Neural cell (in vitro differentiated cells): ENCODE measurements around the gene TFR2.

Source experiments
- EP300 ChIP-seq: fragments of 450-650 bp; conservative IDR thresholded peaks from 2 replicates; pipeline ENCODE4 v1.6.1; 2014; ENCODE audit warnings: antibody characterized with exemption, mild to moderate bottlenecking, moderate library complexity; ENCODE audit not compliant: poor library complexity, severe bottlenecking
- EZH2 ChIP-seq: fragments of 200-600, 300-800 bp; shearing (Covaris generic), sonication (generic); IDR thresholded peaks from 2 replicates; pipeline ENCODE4 v1.6.1; 2014; ENCODE audit warnings: antibody characterized with exemption, low read length, borderline replicate concordance, mild to moderate bottlenecking; ENCODE audit not compliant: insufficient read depth, poor library complexity, severe bottlenecking
- MXI1 ChIP-seq: fragments of 450-650 bp; conservative IDR thresholded peaks from 2 replicates; pipeline ENCODE4 v1.6.1; 2014; ENCODE audit warnings: antibody characterized with exemption, mild to moderate bottlenecking; ENCODE audit not compliant: poor library complexity, severe bottlenecking
- POLR2AphosphoS5 ChIP-seq: IDR thresholded peaks from 2 replicates; pipeline ENCODE4 v1.6.1; 2012
- RAD21 ChIP-seq: fragments of 450-650 bp; conservative IDR thresholded peaks from 2 replicates; pipeline ENCODE4 v1.6.1; 2014; ENCODE audit warnings: antibody characterized with exemption, mild to moderate bottlenecking, moderate library complexity
- SMC3 ChIP-seq: fragments of 450-650 bp; conservative IDR thresholded peaks from 2 replicates; pipeline ENCODE4 v1.6.1; 2014; ENCODE audit warnings: antibody characterized with exemption, mild to moderate bottlenecking, moderate library complexity; ENCODE audit not compliant: poor library complexity
- TF ChIP-seq, protein P1 (sequence below): fragments of 450-650 bp; IDR thresholded peaks from 2 replicates; pipeline ENCODE4 v1.5.1; 2014; ENCODE audit warnings: antibody characterized with exemption, mild to moderate bottlenecking, moderate library complexity; ENCODE audit not compliant: poor library complexity, severe bottlenecking

DNA sequence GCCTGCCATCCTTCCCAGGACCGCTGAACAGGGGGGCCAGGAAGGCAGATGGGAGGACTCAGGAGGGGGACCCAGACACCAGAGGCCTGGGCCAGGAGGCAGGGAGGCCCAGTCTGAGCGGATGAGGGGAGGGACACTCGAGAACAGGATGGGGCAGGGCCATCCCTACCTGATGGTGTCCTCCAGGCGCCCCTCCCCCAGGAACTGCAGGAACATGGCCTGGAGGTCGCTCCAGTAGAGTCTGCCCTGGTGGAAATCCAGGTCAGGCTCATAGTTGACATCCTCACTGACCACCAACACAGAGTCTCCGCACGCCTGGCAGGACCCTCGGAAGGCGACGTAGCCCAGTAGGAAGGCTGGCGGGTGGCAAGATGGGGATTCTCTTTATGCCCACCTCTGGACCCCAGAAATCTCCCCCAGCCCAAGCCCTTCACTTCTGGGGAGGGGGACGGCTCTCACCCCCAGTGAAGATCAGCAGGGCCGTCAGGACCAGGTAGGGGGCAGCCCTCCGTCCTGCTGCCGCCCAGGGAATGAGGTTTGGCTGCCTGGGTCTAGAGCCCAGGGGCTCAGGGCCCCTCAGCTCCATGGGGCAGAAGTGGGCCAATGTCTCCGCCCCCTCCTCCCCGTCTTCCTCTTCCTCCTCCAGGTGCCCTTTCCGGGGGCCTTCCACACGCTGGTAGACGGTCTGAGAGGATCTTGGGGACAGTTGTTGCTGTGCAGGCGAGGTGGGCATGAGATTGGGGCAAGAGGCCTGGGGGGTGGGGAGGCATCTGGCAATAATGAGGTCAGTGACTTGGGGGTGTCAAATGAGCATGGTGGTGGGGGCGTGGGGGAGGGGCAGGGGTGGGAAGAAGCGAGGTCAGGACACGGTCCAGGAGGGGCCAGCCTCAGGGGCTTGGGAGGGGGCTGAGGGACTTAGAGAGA, 573 bp downstream of the TFR2 start:
- TF ChIP-seq, protein P1, sequence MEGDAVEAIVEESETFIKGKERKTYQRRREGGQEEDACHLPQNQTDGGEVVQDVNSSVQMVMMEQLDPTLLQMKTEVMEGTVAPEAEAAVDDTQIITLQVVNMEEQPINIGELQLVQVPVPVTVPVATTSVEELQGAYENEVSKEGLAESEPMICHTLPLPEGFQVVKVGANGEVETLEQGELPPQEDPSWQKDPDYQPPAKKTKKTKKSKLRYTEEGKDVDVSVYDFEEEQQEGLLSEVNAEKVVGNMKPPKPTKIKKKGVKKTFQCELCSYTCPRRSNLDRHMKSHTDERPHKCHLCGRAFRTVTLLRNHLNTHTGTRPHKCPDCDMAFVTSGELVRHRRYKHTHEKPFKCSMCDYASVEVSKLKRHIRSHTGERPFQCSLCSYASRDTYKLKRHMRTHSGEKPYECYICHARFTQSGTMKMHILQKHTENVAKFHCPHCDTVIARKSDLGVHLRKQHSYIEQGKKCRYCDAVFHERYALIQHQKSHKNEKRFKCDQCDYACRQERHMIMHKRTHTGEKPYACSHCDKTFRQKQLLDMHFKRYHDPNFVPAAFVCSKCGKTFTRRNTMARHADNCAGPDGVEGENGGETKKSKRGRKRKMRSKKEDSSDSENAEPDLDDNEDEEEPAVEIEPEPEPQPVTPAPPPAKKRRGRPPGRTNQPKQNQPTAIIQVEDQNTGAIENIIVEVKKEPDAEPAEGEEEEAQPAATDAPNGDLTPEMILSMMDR, result no peak
- TF ChIP-seq EZH2 (no peak), MXI1 (no peak), RAD21 (no peak), EP300 (no peak), SMC3 (no peak), POLR2AphosphoS5 (no peak)
